K562 (cell line): Measurements from ENCODE around the gene CDYL. TPM values are rescaled to one million over a fixed set of nuclear protein-coding genes. Genes with fewer than 3 reads are reported as not detected.

ENCODE experiments used
- BCL6 ChIP-seq: fragments of 250-450 bp; sonication (Bioruptor Pico); IDR thresholded peaks from 2 replicates; pipeline ENCODE4 v1.4.0; 2020
- CBFA2T2 ChIP-seq: fragments of 450-650 bp; conservative IDR thresholded peaks from 2 replicates; pipeline ENCODE4 v1.6.1; 2017; ENCODE audit warnings: mild to moderate bottlenecking
- GATA2 ChIP-seq: sonication (generic); formaldehyde crosslinking; IDR thresholded peaks from 2 replicates; pipeline ENCODE4 v1.4.0; 2020; ENCODE audit warnings: mild to moderate bottlenecking, missing genetic modification reagents
- HSF4 ChIP-seq: fragments of 250-450 bp; sonication (Bioruptor Pico); IDR thresholded peaks from 2 replicates; pipeline ENCODE4 v2.1.2; 2022; ENCODE audit warnings: mild to moderate bottlenecking, moderate library complexity, borderline replicate concordance
- ILF3 ChIP-seq: fragments of 450-650 bp; IDR thresholded peaks from 2 replicates; pipeline ENCODE4 v1.6.1; 2018; ENCODE audit warnings: antibody characterized with exemption, mild to moderate bottlenecking, moderate library complexity, borderline replicate concordance
- IRF1 ChIP-seq: sonication (generic); formaldehyde crosslinking; IDR thresholded peaks from 2 replicates; pipeline ENCODE4 v1.8.0; 2022; ENCODE audit warnings: missing genetic modification reagents, mild to moderate bottlenecking, borderline replicate concordance
- JUNB ChIP-seq: fragments of 450-650 bp; formaldehyde crosslinking; conservative IDR thresholded peaks from 2 replicates; pipeline ENCODE4 v1.4.0; 2020; ENCODE audit warnings: mild to moderate bottlenecking
- KDM1A ChIP-seq, 2 experiments: fragments of 450-650 bp; IDR thresholded peaks; 2 replicates each; pipeline ENCODE4 v1.6.1; 2016; ENCODE audit warnings: mild to moderate bottlenecking in 2 of 2
- MTA3 ChIP-seq: fragments of 450-650 bp; formaldehyde crosslinking; IDR thresholded peaks from 2 replicates; pipeline ENCODE4 v1.6.1; 2017; ENCODE audit warnings: mild to moderate bottlenecking, borderline replicate concordance
- POU5F1 ChIP-seq: fragments of 150-350 bp; IDR thresholded peaks from 2 replicates; pipeline ENCODE4 v1.6.1; 2014; ENCODE audit warnings: borderline replicate concordance, low read length, low read depth, mild to moderate bottlenecking; ENCODE audit not compliant: partially characterized antibody
- SRSF1 ChIP-seq: fragments of 200-400 bp; formaldehyde crosslinking; IDR thresholded peaks from 2 replicates; pipeline ENCODE4 v1.6.1; 2017; ENCODE audit warnings: mild to moderate bottlenecking, low read depth, low read length, moderate library complexity
- TSC22D4 ChIP-seq: fragments of 450-650 bp; IDR thresholded peaks from 2 replicates; pipeline ENCODE4 v1.6.1; 2016; ENCODE audit warnings: missing genetic modification characterization, missing biosample characterization, control low read depth
- U2AF2 ChIP-seq: fragments of 200-400 bp; formaldehyde crosslinking; optimal IDR thresholded peaks from 2 replicates; pipeline ENCODE3; 2017; ENCODE audit warnings: low read depth, mild to moderate bottlenecking, low read length
- ZBTB34 ChIP-seq: fragments of 250-450 bp; sonication (Bioruptor Pico); IDR thresholded peaks from 2 replicates; pipeline ENCODE4 v1.8.0; 2021; ENCODE audit warnings: mild to moderate bottlenecking, moderate library complexity
- ZBTB40 ChIP-seq, 2 experiments: fragments of 450-650 bp in 1 of 2; sonication (generic) in 1 of 2; formaldehyde crosslinking in 1 of 2; IDR thresholded peaks; 2 replicates each; pipeline versions ENCODE4 v1.7.1 to v1.9.0; 2016 to 2022; ENCODE audit warnings: inconsistent platforms in 1 of 2, mild to moderate bottlenecking in 1 of 2, missing genetic modification reagents in 1 of 2
- ZC3H8 ChIP-seq: fragments of 450-650 bp; IDR thresholded peaks from 2 replicates; pipeline ENCODE4 v1.6.1; 2017
- ZZZ3 ChIP-seq: fragments of 450-650 bp; IDR thresholded peaks from 2 replicates; pipeline ENCODE4 v1.6.1; 2016; ENCODE audit warnings: antibody characterized with exemption, mild to moderate bottlenecking, moderate library complexity
- polyA plus RNA-seq, 8 experiments: library from polyadenylated mRNA; depleted of rRNA in 4 of 8; stranded (reverse) in 5 of 8; unstranded in 3 of 8; fragments of >200 nt; fragmentation: Nextera tagmentation in 2 of 8; fragmentation: Illumina TruSeq in 1 of 8; extraction: Ambion mirVana in 2 of 8; extraction: Trizol in 1 of 8; gene quantifications; 2 replicates each; pipeline versions ENCODE4 v1.2.1 to v1.2.3, GENCODE V29; 2011 to 2014; ENCODE audit warnings: inconsistent platforms in 1 of 8, missing spikeins in 1 of 8
- total RNA-seq, 7 experiments: library from RNA; depleted of rRNA in 6 of 7; stranded (reverse); fragments of >200 nt in 6 of 7; fragmentation: Illumina TruSeq in 2 of 7; extraction: Trizol in 2 of 7; gene quantifications; 2 replicates each; pipeline versions ENCODE4 v1.2.1 to v1.2.3, GENCODE V29; 2011 to 2021; ENCODE audit warnings: low replicate concordance in 1 of 7

The CDYL gene
- total and polyA plus RNA-seq, 9 of the 15 experiments (the other 6 are each of a cell fraction or from before 2014, with no cell fraction given) = 8.1 to 45.8 (median 40.8) TPM

GRCh38 chr6:4727671-4728435, 48.4 kb upstream of the CDYL start (continued):
- TF ChIP-seq ZBTB40 (IDR thresholded peaks at IDR 0.05) = peak; percentile 52; the same call in 1 of the 2 replicates
- TF ChIP-seq ZBTB40 (CRISPR knock-in tag; IDR thresholded peaks at IDR 0.05) = no peak
- peak; percentile 93 for TF ChIP-seq CBFA2T2
- no peak for TF ChIP-seq BCL6 (CRISPR knock-in tag)
- 0 out of 2 replicates have a peak, but pooled peaks have one; percentile 71 for TF ChIP-seq HSF4
- TF ChIP-seq KDM1A (IDR thresholded peaks at IDR 0.05) = peak in 1 of 2 experiments; percentile 46; a peak in 1 of 4 replicates
- no peak for TF ChIP-seq POU5F1
- TF ChIP-seq ZZZ3 = no peak
- TF ChIP-seq MTA3 = peak; percentile 73
- no peak for TF ChIP-seq ZC3H8
- TF ChIP-seq JUNB (CRISPR knock-in tag) = no peak
- no peak for TF ChIP-seq U2AF2
- no peak for TF ChIP-seq ZBTB34
- peak; percentile 88 for TF ChIP-seq GATA2 (CRISPR knock-in tag)
- no peak for TF ChIP-seq SRSF1
- no peak for TF ChIP-seq TSC22D4 (tag)
- no peak for TF ChIP-seq ILF3
- TF ChIP-seq IRF1 (CRISPR knock-in tag) = no peak
